HUES48 (cell line): ENCODE measurements around the gene NADK.

Experiments
- H3K27ac ChIP-seq: one replicate; pipeline ENCODE4 v1.7.0; 2013; ENCODE audit warnings: low read depth, low read length, inconsistent platforms
- H3K27me3 ChIP-seq: 2 replicates; pipeline ENCODE4 v1.6.1; 2013; ENCODE audit warnings: mild to moderate bottlenecking, low read length; ENCODE audit not compliant: control insufficient read depth, insufficient read depth
- H3K36me3 ChIP-seq: 2 replicates; pipeline ENCODE4 v1.6.1; 2013; ENCODE audit warnings: low read length; ENCODE audit not compliant: control insufficient read depth, insufficient read depth
- H3K4me1 ChIP-seq: 2 replicates; pipeline ENCODE4 v1.6.1; 2013; ENCODE audit warnings: mild to moderate bottlenecking, low read length; ENCODE audit not compliant: control insufficient read depth, insufficient read depth
- H3K4me3 ChIP-seq: 2 replicates; pipeline ENCODE4 v1.5.1; 2013; ENCODE audit warnings: mild to moderate bottlenecking, low read depth, low read length
- H3K9ac ChIP-seq: 2 replicates; pipeline ENCODE4 v1.6.1; 2013; ENCODE audit warnings: mild to moderate bottlenecking, low read depth, low read length, moderate library complexity
- H3K9me3 ChIP-seq: 2 replicates; pipeline ENCODE4 v1.6.1; 2013; ENCODE audit warnings: low read length; ENCODE audit not compliant: control insufficient read depth, insufficient read depth

The NADK gene

GRCh38 chr1:1776672-1777582, 1.3 kb downstream of the NADK start:
- Histone ChIP-seq H3K9me3 (no peaks in the 10 kb centered on the region), H3K27ac (no peak overlapping the region), H3K4me3 (peak overlapping the region; percentile 92), H3K9ac (no peak overlapping the region), H3K36me3 (peaks cover 14% of the 10 kb centered on the region), H3K27me3 (no peaks in the 10 kb centered on the region), H3K4me1 (peaks cover 31% of the 10 kb centered on the region)

GRCh38 chr1:1775327-1776226, 2.7 kb downstream of the NADK start:
- H3K4me1 ChIP-seq: peaks cover 17% of the 10 kb centered on the region
- no peaks in the 10 kb centered on the region for H3K27me3 ChIP-seq
- H3K9me3 ChIP-seq: 0 out of 2 replicates have a peak, but pooled peaks cover 3% of the 10 kb centered on the region
- H3K36me3 ChIP-seq: peaks cover 23% of the 10 kb centered on the region
- no peak overlapping the region for H3K27ac ChIP-seq
- H3K9ac ChIP-seq: no peak overlapping the region
- no peak overlapping the region for H3K4me3 ChIP-seq

GRCh38 chr1:1773874-1774273, 4.4 kb downstream of the NADK start:
- Histone ChIP-seq H3K27me3 (no peaks in the 10 kb centered on the region), H3K4me1 (peaks cover 3% of the 10 kb centered on the region; the same call in 1 of the 2 replicates), H3K4me3 (no peak overlapping the region), H3K27ac (no peak overlapping the region), H3K9ac (no peak overlapping the region), H3K9me3 (0 out of 2 replicates have a peak, but pooled peaks cover 3% of the 10 kb centered on the region), H3K36me3 (peaks cover 23% of the 10 kb centered on the region)

- Histone ChIP-seq H3K9me3 (0 out of 2 replicates have a peak, but pooled peaks cover 3% of the 10 kb centered on the region), H3K27me3 (no peaks in the 10 kb centered on the region), H3K4me1 (peaks cover 3% of the 10 kb centered on the region; the same call in 1 of the 2 replicates), H3K36me3 (peaks cover 32% of the 10 kb centered on the region), H3K4me3 (no peak overlapping the region), H3K9ac (no peak overlapping the region), H3K27ac (no peak overlapping the region)
Measured at GRCh38 chr1:1771096-1771495, 7.2 kb downstream of the NADK start.

- Histone ChIP-seq H3K9me3 (0 out of 2 replicates have a peak, but pooled peaks cover 3% of the 10 kb centered on the region), H3K4me3 (no peak overlapping the region), H3K9ac (no peak overlapping the region), H3K36me3 (peaks cover 38% of the 10 kb centered on the region), H3K27me3 (no peaks in the 10 kb centered on the region), H3K27ac (no peak overlapping the region), H3K4me1 (no peaks in the 10 kb centered on the region)
Measured at GRCh38 chr1:1770102-1770501, 8.2 kb downstream of the NADK start.

GRCh38 chr1:1768249-1768992, 9.8 kb downstream of the NADK start:
- H3K4me1 ChIP-seq: no peaks in the 10 kb centered on the region
- no peak overlapping the region for H3K9ac ChIP-seq
- H3K4me3 ChIP-seq: no peak overlapping the region
- H3K27me3 ChIP-seq: no peaks in the 10 kb centered on the region
- H3K27ac ChIP-seq: no peak overlapping the region
- H3K36me3 ChIP-seq: peaks cover 48% of the 10 kb centered on the region
- H3K9me3 ChIP-seq: 0 out of 2 replicates have a peak, but pooled peaks cover 3% of the 10 kb centered on the region

GRCh38 chr1:1764876-1765470, 13.3 kb downstream of the NADK start:
- H3K27me3 ChIP-seq: no peaks in the 10 kb centered on the region
- H3K4me1 ChIP-seq: no peaks in the 10 kb centered on the region
- no peaks in the 10 kb centered on the region for H3K9me3 ChIP-seq
- no peak overlapping the region for H3K4me3 ChIP-seq
- peaks cover 60% of the 10 kb centered on the region for H3K36me3 ChIP-seq
- H3K27ac ChIP-seq: no peak overlapping the region
- no peak overlapping the region for H3K9ac ChIP-seq

- H3K27me3 ChIP-seq: no peaks in the 10 kb centered on the region
- H3K9me3 ChIP-seq: no peaks in the 10 kb centered on the region
- peaks cover 70% of the 10 kb centered on the region for H3K36me3 ChIP-seq
- no peaks in the 10 kb centered on the region for H3K4me1 ChIP-seq
- H3K27ac ChIP-seq: no peak overlapping the region
- no peak overlapping the region for H3K9ac ChIP-seq
- H3K4me3 ChIP-seq: no peak overlapping the region
Measured at GRCh38 chr1:1763657-1764621, 14.3 kb downstream of the NADK start.

GRCh38 chr1:1761504-1762376, 16.5 kb downstream of the NADK start:
- no peak overlapping the region for H3K27ac ChIP-seq
- H3K4me3 ChIP-seq: no peak overlapping the region
- no peaks in the 10 kb centered on the region for H3K9me3 ChIP-seq
- H3K27me3 ChIP-seq: no peaks in the 10 kb centered on the region
- H3K4me1 ChIP-seq: no peaks in the 10 kb centered on the region
- H3K9ac ChIP-seq: no peak overlapping the region
- peaks cover 82% of the 10 kb centered on the region for H3K36me3 ChIP-seq
